Stimulated activated CD8-positive, alpha-beta memory T cell treated with anti-CD3 and anti-CD28 coated beads, Interleukin-7, amount 100 ng/mL, for 24 hours (primary cell): ENCODE measurements around the gene RGSL1.

Source experiments
- DNase-seq: peaks from one replicate; pipeline ENCODE4 v3.0.0-alpha.2; 2020; ENCODE audit warnings: low read depth

The RGSL1 gene

DNA sequence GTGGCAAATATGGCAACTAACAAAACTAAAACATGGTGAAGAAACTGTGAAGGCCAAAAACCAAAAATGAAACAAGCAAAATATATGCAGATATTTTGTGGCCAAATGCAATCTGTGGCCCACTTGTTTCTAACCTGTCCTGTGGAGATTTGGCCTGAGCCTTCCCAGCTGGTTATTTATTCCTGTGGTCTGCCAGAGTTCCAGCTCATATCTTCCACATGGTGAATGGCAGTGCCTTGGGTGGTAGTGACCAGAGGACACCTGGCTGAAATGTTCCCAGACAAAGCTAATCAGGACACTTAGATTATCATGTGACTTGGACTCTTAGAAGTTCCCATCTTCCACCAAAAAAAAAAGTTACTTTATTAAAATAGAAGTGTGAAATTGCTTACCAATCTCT, 99.4 kb downstream of the RGSL1 start:
- DNase-seq: no peak

DNA sequence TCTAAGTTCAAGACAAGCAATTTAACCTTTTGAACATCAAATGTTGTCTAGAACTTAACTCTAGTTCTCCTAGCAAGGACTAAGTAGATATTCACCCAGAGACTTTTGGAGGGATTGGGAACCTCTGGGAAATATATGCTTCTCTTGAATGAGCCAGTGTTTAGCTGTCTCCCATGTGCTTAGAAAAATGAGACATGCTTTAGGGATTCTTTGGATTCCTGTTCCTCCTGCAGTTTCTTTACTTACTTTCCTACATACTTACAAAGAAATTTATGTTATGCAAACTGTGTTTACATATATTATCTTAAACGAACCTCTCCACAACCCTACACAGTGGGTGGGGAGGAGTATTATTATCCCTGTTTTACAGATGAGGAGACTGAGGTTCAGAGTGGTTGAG, 99.9 kb downstream of the RGSL1 start:
- DNase-seq: no peak

DNA sequence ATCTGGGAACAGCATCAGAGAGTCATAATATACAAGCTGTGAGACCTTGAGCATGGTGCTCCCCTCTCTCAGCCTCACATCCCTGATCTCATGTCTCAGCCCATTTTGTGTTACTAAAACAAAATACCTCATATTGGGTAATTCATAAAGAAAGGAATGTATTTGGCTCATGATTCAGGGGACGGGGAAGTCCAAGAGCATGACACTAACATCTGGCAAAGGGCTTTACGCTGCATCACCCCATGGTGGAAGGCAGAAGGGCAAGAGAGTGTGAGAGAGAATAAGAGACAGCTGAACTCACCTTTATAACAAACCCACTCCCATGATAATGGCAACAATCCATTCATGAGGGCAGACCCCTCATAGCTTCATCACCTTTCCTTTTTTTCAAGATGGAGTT, 102.6 kb downstream of the RGSL1 start:
- DNase-seq: no peak

DNA sequence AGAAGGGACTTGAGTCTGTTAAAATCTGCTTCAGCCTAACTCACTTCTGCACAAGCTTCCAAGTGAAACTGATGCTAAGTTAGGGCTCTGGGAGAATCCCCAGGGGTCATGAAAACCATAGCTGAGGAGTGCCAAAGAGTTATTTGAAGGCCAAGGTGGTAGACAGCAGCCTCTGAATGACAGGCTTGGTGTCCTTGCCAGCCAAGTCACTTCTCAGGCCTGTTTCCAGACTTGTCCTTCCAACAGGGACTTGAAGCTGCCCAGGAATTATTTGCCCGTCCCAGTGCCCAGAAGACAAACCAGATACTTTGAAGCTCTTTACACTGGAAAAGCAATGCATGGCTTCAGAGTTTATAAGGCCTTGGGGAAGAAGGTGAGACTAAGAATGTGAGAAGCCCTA, 105.5 kb downstream of the RGSL1 start:
- no peak for DNase-seq

DNA sequence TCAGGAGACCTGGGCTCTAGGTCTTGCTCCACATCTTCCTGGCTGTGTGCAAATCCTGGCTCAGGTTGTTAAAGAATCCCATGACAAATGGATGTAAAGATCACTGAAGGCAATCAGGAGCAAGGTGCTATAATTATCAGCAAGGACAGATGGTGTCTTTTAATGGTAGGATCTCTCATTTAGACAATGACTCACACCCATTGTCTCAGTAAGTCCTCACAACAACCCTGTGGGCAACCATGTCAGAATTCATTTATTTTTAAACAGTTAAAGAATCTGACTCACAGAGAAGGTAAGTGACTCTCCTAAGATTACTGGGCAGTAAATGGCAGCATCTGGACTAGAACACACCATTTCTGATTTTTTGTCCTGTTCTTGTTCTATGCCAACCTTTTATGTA, 106.3 kb downstream of the RGSL1 start:
- DNase-seq: no peak

DNA sequence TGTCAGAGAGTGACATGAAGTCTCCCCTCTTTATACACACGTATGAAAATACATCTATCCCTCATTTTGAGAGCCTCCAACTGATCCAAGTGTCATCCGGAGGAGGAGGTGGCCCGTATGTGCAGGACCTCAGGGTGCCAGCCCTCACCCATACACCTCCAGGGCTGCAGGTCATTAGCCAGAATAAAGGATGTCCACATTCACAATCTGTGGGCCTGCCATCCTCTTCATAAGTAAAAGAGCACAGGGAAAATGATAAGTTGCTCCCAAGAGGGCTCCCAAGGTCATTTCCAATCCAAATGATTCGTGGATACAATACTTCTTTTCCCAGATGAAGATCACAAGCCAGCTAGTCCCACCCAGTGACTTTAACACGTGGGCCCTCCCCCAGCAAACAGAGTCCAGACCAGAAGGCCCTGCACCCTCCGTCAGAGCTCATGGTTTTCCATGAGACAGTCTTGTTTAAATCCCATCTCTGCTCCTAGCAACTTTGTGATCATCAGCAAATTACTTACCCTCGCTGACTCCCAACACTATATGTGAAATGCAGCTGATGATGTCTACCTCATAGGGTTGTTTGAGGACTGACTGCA, 110.5 kb downstream of the RGSL1 start:
- DNase-seq: no peak

DNA sequence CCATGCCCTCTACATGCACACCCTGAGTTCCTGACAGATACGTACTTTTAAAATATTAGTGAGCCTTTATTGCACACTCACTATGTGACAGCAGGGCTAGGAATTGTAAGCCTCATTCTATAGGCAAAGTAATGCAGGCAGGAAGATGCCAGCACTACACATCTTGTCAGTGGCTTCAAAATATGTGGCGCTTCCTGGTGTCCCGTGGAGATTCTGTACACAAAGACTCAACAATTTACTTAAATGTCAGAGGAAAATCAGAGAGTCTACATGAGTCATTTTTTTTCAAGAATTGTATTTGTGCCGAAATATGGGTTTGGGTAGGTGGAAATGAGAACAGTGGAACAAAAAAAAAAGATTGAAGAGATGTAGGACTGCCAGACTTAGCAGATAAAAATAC, 111.5 kb downstream of the RGSL1 start:
- no peak for DNase-seq

DNA sequence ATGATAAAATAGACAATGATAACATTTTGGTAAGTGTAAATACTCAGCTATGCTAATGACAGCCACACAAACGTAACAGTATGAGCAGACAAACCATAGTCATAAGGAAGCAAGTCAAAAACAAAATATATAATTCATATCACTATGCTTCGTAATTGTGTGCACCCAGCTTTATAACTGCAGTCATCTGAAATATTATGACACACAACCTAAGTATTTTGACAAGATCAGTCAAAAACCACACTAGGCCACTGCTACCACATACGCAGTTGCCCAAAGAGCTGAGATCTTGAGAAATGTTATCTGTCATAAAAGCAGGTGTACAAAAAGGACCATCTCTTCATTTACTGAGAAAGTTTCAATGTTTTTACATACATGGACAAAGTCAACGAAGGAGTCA, 113.1 kb downstream of the RGSL1 start:
- no peak for DNase-seq

DNA sequence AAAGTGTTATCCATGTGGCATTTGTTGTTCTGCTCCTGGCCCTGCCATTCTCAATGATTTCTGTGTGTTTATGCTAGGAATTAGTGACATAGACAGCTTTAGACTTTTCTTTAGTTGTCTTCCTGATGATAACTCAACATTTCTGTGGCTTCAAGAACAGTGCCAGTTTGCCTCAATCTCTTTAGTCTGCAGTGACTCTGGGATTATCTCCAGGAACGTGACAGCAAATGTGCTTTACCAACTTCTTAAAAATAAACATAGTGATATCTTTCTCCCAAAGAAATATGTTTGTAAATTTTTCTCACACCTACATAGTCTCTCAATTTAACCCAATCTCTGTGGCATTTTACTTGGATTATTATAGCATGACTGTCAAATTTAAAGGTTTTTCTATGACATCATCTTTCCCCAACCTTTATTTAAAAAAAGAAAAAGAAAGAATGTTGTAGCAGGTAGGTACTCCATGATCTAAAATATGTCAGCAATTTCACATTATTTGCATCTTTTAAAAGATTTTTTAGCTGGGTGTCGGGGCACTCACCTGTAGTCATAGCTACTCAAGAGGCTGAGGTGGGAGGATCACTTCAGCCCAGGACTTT, 114.6 kb downstream of the RGSL1 start:
- DNase-seq: no peak

DNA sequence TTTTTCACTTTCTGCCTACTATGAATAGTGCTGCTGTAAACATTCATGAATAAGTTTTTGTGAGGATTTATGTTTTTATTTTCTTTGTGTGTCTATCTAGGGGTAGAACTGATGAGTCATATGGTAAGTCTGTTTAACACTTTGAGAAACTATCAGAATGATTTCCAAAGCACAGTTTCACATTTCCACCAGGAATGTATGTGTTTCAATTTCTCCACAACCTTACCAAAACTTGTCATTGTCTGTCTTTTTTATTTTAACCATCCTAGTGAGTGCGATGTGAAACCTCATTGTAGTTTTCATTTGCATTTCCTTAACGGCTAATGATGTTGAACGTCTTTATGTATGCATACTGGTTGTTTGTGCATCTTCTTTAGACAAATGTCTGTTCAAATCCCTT, 115.6 kb downstream of the RGSL1 start:
- no peak for DNase-seq

DNA sequence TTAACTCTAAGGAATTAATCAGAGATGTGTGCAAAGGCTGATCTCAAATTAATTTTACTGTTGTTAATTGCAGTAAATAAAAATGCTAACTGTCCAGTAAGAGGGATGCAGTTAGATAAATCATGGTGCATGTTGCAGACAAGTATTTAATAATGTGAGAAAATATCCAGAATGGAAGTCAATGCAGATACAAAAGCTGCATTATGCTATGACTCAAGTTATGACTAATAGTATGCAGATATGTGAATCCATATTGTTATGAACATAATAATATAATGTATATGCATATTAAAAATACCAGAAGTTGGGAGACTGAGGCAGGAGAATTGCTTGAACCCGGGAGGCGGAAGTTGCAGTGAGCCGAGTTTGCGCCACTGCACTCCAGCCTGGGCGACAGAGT, 117.7 kb downstream of the RGSL1 start:
- DNase-seq: no peak

DNA sequence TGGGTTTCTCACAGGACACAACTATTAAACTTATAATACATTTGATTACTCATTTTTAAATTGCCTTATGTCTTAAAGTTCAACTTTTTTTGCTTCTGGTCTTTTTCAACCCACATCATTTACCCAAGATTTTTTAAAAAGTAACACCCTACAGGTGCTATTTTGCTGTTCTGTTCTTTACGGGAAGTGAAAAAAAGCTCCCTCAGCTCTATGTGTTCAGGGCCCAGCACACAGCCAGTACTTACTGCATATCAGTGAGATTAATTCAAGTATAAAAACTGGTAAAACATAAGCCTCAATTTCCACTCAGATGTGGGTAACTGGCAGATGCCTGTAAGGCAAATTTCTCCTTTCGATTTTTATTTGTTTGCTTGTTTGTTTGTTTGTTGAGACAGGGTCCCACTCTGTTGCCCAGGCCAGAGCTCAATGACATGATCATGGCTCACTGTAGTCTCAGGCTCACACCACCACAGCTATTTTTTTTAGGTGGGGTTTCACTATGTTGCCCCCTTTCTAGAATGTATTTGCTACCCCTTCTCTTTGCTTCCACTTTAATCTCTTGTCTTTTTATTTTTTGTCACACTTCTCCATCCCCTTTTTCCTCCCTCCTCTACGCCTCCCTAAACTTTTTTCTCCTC, 118.8 kb downstream of the RGSL1 start:
- no peak for DNase-seq

DNA sequence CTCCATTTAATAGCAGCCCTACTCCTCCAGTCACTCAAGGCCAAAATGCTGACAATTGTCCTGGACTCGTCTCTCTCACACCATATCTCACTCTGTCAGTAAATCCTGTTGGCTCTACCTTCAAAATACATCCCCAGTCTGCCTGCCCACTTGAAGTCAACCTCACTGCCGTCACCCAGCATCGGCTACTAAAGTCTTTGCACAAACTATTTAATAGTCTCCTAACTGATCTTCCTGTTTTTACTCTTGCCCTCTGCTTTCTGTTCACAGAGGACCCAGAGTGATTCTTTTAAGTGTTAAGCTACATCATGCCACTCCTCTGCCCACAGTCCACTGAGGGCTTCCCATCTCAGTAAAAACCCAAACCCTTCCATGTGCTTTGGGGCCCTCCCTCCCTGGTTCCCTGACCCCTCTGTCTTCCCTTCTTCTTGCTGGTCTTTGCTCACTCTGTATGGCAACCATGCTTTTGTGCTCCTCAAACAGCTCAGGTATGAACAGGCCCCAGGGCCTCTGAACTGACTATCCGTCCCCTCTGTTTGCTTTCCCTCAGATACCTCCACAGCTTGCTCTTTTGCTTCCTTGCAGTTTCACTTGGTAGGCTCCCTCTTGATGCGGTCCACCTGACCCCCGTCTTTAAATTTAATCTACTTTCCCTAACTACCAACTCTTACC, 120.1 kb downstream of the RGSL1 start:
- DNase-seq: no peak

DNA sequence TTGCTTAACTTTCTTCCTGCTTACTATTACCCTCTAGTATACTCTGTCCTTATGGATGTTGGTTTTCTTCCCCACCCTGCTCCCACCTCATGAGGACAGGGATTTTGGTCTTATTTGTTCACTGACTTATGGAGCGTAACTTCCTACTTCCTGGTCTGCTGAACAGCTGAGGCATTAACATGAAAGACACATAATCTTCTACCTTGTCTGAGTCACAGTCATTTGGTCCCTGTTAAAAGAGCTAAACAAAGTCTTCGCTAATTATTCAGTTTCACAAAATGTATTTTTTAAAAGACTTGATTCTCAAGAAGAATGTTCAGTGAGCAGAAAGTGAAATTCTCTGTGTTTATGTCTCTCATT, 120.6 kb downstream of the RGSL1 start:
- DNase-seq: no peak

DNA sequence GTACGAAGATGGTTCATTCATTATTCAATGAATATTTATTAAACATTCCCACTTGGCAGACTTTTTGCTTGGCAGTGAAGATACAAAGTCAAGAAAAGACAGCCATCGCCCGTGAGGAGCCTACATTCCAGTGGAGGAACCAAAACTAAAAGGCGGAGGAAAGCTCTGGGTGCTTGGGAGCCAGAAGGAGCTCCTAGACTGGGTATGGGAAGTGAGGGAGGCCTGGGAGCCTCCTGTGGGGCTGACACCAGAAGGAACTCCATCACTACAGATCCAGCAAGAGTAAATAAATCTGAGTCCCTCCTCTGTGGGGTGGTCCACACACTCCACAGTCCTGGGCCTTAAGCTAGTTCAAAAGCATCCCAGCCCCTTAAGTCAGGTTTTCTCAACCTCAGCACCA, 124.2 kb downstream of the RGSL1 start:
- DNase-seq: no peak

DNA sequence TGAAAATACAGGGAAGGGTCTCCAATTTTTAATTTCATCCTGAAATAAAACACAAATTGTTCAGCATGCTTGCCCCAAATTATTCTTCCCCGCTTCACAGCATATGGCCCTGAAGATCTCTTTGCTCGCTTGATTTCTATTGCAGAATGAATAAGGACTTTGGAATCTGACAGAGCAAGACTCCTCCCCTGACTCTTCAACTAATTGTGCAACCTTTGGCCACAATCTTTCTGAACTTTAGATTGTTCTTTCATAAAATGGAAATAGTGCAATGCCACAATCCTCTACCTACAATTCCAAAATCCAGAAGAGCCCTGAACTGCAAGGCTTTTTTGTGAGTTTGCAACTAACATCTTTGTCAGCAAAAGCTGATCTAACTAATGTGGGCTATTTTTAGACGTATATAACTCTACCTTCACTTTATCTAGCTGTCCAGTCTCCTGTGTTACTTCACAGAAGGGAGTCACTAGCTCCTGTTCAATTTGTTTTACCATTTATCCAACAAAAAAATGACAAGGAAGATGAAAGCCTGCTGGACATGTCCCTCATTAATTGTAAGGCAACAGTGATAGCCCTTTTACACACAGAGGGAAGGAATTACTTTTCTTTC, 125.7 kb downstream of the RGSL1 start:
- DNase-seq: no peak

DNA sequence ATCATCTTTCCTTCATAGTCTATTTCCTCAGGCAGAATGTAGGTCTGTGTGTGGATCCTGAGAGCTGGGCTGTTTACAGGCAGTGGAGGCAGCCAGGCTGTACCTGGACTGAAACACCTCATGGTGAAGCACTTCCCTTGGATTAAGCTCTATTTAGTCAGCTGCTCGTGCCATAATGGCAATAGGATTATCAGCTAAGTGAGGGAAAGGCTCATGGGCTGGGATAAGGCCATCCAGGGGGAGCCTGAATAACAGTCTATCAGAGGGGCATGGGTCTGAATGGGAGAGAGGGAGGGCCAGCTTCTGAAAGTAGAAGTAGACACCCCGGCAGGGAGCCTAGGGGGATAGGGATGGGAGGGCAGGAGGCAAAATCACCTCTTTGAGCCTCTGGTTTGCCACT, 130.8 kb downstream of the RGSL1 start:
- DNase-seq: no peak

DNA sequence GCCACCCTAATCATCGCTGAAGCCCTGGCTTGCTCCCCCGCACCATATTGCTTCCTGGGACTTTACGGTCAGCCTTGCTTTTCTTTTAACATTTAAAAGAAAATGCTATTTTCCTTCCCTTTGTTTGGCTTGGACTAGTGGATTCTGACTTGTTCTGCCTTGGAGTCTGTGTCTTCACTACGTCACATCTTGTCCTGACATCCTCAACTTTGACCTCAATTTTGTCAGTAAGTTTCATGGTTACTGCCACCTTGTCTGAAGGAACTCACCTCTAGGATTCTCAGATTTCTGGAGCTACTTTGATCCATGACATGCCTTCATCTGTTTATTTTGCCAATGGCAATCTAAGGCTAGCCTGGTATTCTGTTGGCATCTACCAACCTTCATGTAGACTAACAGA, 134.8 kb downstream of the RGSL1 start:
- no peak for DNase-seq

DNA sequence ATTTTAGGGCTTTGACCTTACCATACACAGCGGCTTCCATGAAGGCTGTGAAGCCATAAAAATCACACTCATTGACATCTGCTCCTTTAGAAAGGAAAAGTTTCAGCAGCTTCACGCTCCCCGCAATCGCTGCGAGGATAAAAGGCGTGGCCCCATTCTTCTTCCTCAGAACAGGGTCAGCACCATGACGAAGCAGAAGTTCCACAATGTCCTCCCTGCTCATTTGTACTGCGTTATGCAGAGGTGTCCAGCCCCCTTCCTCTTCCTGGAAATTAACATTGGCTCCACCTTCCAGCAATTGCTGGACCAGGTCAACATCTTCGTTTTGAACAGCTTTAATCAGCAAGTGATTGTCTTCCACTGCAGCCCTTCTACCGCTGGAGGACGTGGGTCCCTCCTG, 136.4 kb downstream of the RGSL1 start:
- DNase-seq: no peak

DNA sequence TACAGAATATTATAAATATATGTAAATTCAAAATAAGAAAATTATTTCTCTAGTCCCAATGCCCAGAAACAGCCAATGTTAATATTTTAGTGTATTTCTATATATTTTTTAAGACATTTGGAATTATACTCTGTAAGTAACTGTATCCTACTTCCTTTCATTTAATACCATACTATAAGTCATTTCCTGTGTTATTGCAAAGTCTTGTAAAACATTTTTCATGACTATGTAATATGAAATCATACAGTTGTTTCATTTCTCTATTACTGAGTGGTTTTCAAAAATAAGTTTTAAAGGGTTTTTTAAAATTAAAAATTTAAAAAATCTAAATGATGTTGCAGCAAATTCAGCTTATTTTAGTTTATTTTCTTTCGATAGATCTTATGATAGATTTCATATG, 137.1 kb downstream of the RGSL1 start:
- no peak for DNase-seq

DNA sequence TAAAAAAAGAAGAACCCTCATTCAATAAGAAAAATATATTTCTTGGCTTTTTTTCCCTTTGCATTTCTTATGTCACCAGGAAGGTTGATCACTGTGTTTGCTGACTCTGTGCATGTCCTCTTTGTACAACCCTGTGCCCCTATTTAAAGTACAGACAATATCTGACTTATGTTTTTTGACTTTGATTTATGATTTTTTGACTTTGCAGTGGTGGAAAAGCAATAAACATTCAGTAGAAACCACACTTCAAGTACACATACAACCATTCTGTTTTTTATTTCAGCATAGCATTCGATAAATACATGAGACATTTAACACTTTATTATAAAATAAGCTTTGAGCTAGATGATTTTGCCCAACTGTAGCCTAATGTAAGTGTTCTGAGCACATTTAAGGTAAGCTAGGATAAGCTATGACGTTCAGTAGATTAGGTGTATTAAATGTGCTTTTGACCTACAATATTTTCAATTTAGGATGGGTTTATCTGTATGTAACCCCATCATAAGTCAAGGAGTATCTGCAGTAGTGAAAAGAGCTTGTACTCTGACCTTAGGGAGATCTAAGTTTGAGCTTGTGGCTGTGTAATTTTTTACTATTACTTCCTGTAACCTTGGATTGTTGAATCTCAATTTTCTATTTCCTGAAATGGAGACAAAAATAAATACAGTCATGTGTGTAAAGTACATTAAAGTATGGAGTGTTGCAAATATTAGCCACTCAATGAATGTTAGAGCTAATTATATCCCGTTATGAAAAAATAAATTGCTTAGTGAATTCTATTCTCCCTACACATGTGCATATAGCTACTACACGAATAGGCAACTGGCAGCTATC, 137.9 kb downstream of the RGSL1 start:
- no peak for DNase-seq
